Neuronal stem cell (in vitro differentiated cells): ENCODE results near the gene NDUFB3.

Source experiments
- DNase-seq: peaks from one replicate; pipeline ENCODE4 v3.0.0-alpha.2; 2013; ENCODE audit warnings: low spot score
- H2AFZ ChIP-seq: one replicate; pipeline ENCODE4 v1.6.1; 2013; ENCODE audit warnings: mild to moderate bottlenecking, low read length, inconsistent platforms
- H2AK5ac ChIP-seq: 2 replicates; pipeline ENCODE4 v1.6.1; 2013; ENCODE audit warnings: low read depth, mild to moderate bottlenecking, inconsistent platforms, low read length, moderate library complexity, mixed read lengths
- H2BK120ac ChIP-seq: 2 replicates; pipeline ENCODE4 v1.6.1; 2013; ENCODE audit warnings: low read depth, mild to moderate bottlenecking, inconsistent platforms, low read length, moderate library complexity, mixed read lengths
- H2BK12ac ChIP-seq: one replicate; pipeline ENCODE4 v1.6.1; 2013; ENCODE audit warnings: low read length, inconsistent platforms
- H2BK15ac ChIP-seq: 2 replicates; pipeline ENCODE4 v1.6.1; 2013; ENCODE audit warnings: mild to moderate bottlenecking, low read length, inconsistent platforms, mixed read lengths
- H2BK5ac ChIP-seq: one replicate; pipeline ENCODE4 v1.6.1; 2013; ENCODE audit warnings: inconsistent platforms, mild to moderate bottlenecking, low read length, moderate library complexity
- H3K14ac ChIP-seq: one replicate; pipeline ENCODE4 v1.6.1; 2013; ENCODE audit warnings: low read length, inconsistent platforms
- H3K18ac ChIP-seq: 2 replicates; pipeline ENCODE4 v1.6.1; 2013; ENCODE audit warnings: low read length, inconsistent platforms
- H3K23ac ChIP-seq: 2 replicates; pipeline ENCODE4 v1.6.1; 2013; ENCODE audit warnings: low read depth, mild to moderate bottlenecking, mixed read lengths, low read length, inconsistent platforms; ENCODE audit not compliant: poor library complexity
- H3K27ac ChIP-seq: replicated peaks from 3 replicates; pipeline ENCODE4 v1.5.1; 2013; ENCODE audit warnings: low read length, inconsistent platforms
- H3K27me3 ChIP-seq, 3 experiments: 2 replicates each; pipeline ENCODE4 v1.6.1; 2013; ENCODE audit warnings: low read length in 3 of 3, mild to moderate bottlenecking in 2 of 3, inconsistent platforms in 1 of 3, low read depth in 1 of 3, mixed read lengths in 1 of 3, moderate library complexity in 1 of 3; ENCODE audit not compliant: control insufficient read depth in 3 of 3, insufficient read depth in 3 of 3
- H3K36me3 ChIP-seq, 2 donors: replicated peaks in 1 of 2; 2 replicates each; pipeline ENCODE4 v1.6.1; 2013; ENCODE audit warnings: low read length in 2 of 2; ENCODE audit not compliant: control insufficient read depth in 2 of 2, insufficient read depth in 2 of 2
- H3K4ac ChIP-seq: 2 replicates; pipeline ENCODE4 v1.6.1; 2013; ENCODE audit warnings: inconsistent platforms, mild to moderate bottlenecking, low read length, moderate library complexity
- H3K4me1 ChIP-seq, 2 donors: 1 replicate in 1 of 2; 2 replicates in 1 of 2; pipeline ENCODE4 v1.6.1; 2013; ENCODE audit warnings: low read length in 2 of 2, low read depth in 1 of 2; ENCODE audit not compliant: control insufficient read depth in 2 of 2, insufficient read depth in 1 of 2
- H3K4me2 ChIP-seq: one replicate; pipeline ENCODE4 v1.6.1; 2013; ENCODE audit warnings: mild to moderate bottlenecking, low read length, inconsistent platforms; ENCODE audit not compliant: insufficient read depth, poor library complexity, severe bottlenecking
- H3K4me3 ChIP-seq, 2 donors: 2 replicates each; pipeline ENCODE4 v1.5.1; 2013; ENCODE audit warnings: low read length in 2 of 2, mild to moderate bottlenecking in 2 of 2, inconsistent platforms in 1 of 2, moderate library complexity in 1 of 2
- H3K79me1 ChIP-seq: one replicate; pipeline ENCODE4 v1.6.1; 2013; ENCODE audit warnings: low read depth, mild to moderate bottlenecking, inconsistent platforms, low read length, moderate library complexity
- H3K9ac ChIP-seq: one replicate; pipeline ENCODE4 v1.6.1; 2013; ENCODE audit warnings: mild to moderate bottlenecking, low read depth, low read length, inconsistent platforms; ENCODE audit not compliant: poor library complexity
- H3K9me3 ChIP-seq, 2 donors: replicated peaks in 1 of 2; 2 replicates each; pipeline versions ENCODE3 to v1.6.1; 2013; ENCODE audit warnings: low read length in 2 of 2, mild to moderate bottlenecking in 2 of 2, inconsistent platforms in 1 of 2, low read depth in 1 of 2, mixed read lengths in 1 of 2, moderate library complexity in 1 of 2; ENCODE audit not compliant: control insufficient read depth in 2 of 2, insufficient read depth in 1 of 2
- H4K8ac ChIP-seq: one replicate; pipeline ENCODE4 v1.6.1; 2013; ENCODE audit warnings: low read depth, mild to moderate bottlenecking, inconsistent platforms, low read length, moderate library complexity
- H4K91ac ChIP-seq: one replicate; pipeline ENCODE4 v1.6.1; 2013; ENCODE audit warnings: low read length, low read depth, mild to moderate bottlenecking, inconsistent platforms; ENCODE audit not compliant: poor library complexity
- WGBS, 2 donors: extraction: QIAGEN DNeasy Blood & Tissue Kit; methylation state at CpG; one replicate each; pipeline ENCODE4 v1.1.7; 2013; ENCODE audit warnings: missing lambda C conversion rate in 2 of 2, mixed read lengths in 1 of 2; ENCODE audit not compliant: insufficient read length in 2 of 2, insufficient replicate concordance in 1 of 2; ENCODE audit errors: extremely low coverage in 2 of 2; 5-methylcytosine and 5-hydroxymethylcytosine counted together

Gene NDUFB3

DNA sequence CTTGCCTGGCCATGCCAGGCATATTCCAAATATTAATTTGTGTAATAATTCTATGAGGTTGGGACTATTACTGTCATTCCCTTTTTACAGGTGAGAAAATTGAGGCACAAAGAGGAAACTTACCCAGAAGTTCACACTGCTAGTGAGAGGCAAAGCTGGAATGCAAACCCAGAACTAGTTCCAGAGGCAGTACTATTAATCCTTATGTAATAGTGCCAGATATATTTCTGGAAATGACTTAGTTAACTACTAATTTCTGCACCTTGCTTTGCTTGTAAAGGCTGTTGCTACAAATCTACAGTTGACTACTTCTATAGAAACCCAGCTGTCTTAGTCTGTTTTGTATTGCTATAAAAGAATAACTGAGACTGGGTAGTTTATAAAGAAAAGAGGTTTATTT lies 38.8 kb downstream of the NDUFB3 start:
- Histone ChIP-seq H3K36me3 (no peaks in the 10 kb centered on the region), H3K4me1 (no peaks in the 10 kb centered on the region), H3K27me3 (no peaks in the 10 kb centered on the region), H3K9ac (no peak overlapping the region), H4K8ac (no peak overlapping the region), H3K14ac (no peak overlapping the region), H3K27ac (no peak overlapping the region), H4K91ac (no peak overlapping the region), H3K4me2 (no peak overlapping the region), H2BK5ac (no peak overlapping the region), H3K4ac (no peak overlapping the region), H2AK5ac (no peak overlapping the region), H2BK15ac (no peak overlapping the region), H3K79me1 (no peaks in the 10 kb centered on the region), H3K9me3 (peaks cover 0 to 2% of the 10 kb centered on the region in 2 donors), H3K23ac (no peak overlapping the region), H2BK120ac (no peak overlapping the region), H3K4me3 (no peak overlapping the region), H2BK12ac (no peak overlapping the region), H2AFZ (no peak overlapping the region), H3K18ac (no peak overlapping the region)
- DNase-seq = no peak

DNA sequence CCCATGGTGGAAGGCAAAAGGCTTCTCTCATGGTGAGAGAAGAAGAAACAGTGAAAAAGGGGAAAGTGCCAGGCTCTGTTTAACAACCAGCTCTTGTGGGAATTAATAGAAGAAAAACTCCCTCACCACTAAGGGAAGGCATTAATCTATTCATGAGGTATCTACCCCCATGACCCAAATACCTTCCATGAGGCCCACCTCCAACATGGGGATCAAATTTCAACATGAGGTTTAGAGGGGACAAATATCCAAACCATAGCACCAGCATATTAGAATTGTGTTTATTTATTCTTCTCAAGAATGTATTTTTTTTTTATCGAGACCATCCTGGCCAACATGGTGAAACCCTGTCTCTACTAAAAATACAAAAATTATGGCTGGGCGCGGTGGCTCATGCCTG lies 39.3 kb downstream of the NDUFB3 start:
- H2AK5ac ChIP-seq = no peak overlapping the region
- no peak overlapping the region for H3K27ac ChIP-seq
- peaks cover 0 to 2% of the 10 kb centered on the region in 2 donors for H3K9me3 ChIP-seq
- no peak overlapping the region for H2BK12ac ChIP-seq
- no peaks in the 10 kb centered on the region for H3K79me1 ChIP-seq
- no peak overlapping the region for H4K91ac ChIP-seq
- no peaks in the 10 kb centered on the region for H3K36me3 ChIP-seq
- no peak for DNase-seq
- no peak overlapping the region for H3K18ac ChIP-seq
- no CpG with 5 or more reads among the region's 3 CpGs for WGBS, 2 donors
- no peak overlapping the region for H2BK120ac ChIP-seq
- no peak overlapping the region for H2BK5ac ChIP-seq
- H3K9ac ChIP-seq = no peak overlapping the region
- no peak overlapping the region for H3K4me3 ChIP-seq
- no peak overlapping the region for H3K4ac ChIP-seq
- H2AFZ ChIP-seq = no peak overlapping the region
- no peak overlapping the region for H4K8ac ChIP-seq
- no peaks in the 10 kb centered on the region for H3K4me1 ChIP-seq
- no peak overlapping the region for H3K14ac ChIP-seq
- no peak overlapping the region for H2BK15ac ChIP-seq
- H3K27me3 ChIP-seq = no peaks in the 10 kb centered on the region
- H3K4me2 ChIP-seq = no peak overlapping the region
- H3K23ac ChIP-seq = no peak overlapping the region

DNA sequence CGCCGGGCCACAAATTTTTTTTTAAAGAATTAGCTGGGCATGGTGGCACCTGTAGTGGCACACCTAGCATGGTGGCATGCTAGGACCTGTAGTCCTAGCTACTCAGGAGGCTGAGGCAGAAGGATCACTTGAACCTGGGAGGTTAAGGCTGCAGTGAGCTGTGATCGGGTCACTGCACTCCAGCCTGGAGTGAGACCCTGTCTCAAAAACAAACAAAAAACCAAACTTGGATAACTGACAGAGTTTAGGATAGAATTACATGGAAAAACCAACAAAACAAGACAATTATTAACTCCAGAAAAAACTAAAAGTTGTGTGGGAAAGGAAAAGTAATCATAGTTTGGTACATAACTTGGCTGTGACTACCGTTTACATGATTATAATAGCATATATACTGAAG lies 42.5 kb downstream of the NDUFB3 start:
- WGBS, 2 donors = no CpG with 5 or more reads among the region's 4 CpGs

DNA sequence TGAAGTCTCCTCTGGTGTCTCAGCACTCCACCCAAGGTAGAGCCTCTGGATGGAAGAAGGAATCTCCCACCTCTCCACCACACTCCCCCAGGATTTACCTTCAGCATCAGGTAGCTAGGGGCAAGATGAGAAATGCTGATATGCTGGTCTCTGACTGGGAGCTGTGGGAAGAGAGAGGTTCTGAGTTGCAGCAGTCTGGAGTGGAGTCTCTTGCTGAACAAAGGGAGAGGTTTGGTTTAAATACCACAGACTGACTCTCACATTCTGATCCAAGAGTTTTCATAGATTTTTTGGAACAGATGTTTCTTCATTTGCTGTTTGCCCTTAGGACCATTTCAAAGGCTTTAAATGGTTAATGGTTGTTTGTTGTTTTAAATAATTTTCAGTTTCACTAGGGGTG lies 43.0 kb downstream of the NDUFB3 start:
- Histone ChIP-seq H3K9ac (no peak overlapping the region), H3K4ac (no peak overlapping the region), H3K36me3 (no peaks in the 10 kb centered on the region), H4K8ac (no peak overlapping the region), H3K9me3 (peaks cover 0 to 2% of the 10 kb centered on the region in 2 donors), H3K27ac (no peak overlapping the region), H2AFZ (no peak overlapping the region), H3K18ac (no peak overlapping the region), H3K4me3 (no peak overlapping the region), H3K4me2 (no peak overlapping the region), H3K14ac (no peak overlapping the region), H2BK5ac (no peak overlapping the region), H4K91ac (no peak overlapping the region), H2BK12ac (no peak overlapping the region), H3K27me3 (no peaks in the 10 kb centered on the region), H2BK15ac (no peak overlapping the region), H2BK120ac (no peak overlapping the region), H3K79me1 (no peaks in the 10 kb centered on the region), H3K23ac (no peak overlapping the region), H3K4me1 (peaks cover 0 to 2% of the 10 kb centered on the region in 2 donors), H2AK5ac (no peak overlapping the region)
- DNase-seq = no peak

More for the DNA sequence above, 42.5 kb downstream of the NDUFB3 start:
- H3K4ac ChIP-seq = no peak overlapping the region
- no peak overlapping the region for H3K23ac ChIP-seq
- H4K8ac ChIP-seq = no peak overlapping the region
- H3K14ac ChIP-seq = no peak overlapping the region
- DNase-seq = no peak
- no peak overlapping the region for H3K27ac ChIP-seq
- no peak overlapping the region for H2BK12ac ChIP-seq
- H3K4me2 ChIP-seq = no peak overlapping the region
- no peak overlapping the region for H2BK15ac ChIP-seq
- H3K4me1 ChIP-seq = peaks cover 0 to 2% of the 10 kb centered on the region in 2 donors
- no peak overlapping the region for H2AK5ac ChIP-seq
- no peak overlapping the region for H2BK120ac ChIP-seq
- no peaks in the 10 kb centered on the region for H3K36me3 ChIP-seq
- no peak overlapping the region for H2AFZ ChIP-seq
- no peak overlapping the region for H2BK5ac ChIP-seq
- no peak overlapping the region for H3K4me3 ChIP-seq
- H3K18ac ChIP-seq = no peak overlapping the region
- H3K9ac ChIP-seq = no peak overlapping the region
- no peaks in the 10 kb centered on the region for H3K79me1 ChIP-seq
- H3K9me3 ChIP-seq = peaks cover 0 to 2% of the 10 kb centered on the region in 2 donors
- no peak overlapping the region for H4K91ac ChIP-seq
- no peaks in the 10 kb centered on the region for H3K27me3 ChIP-seq
